Transverse colon (tissue), 3 donors: ENCODE measurements around the gene WTIP.

Experiments
- CTCF ChIP-seq, 5 experiments: fragments of 200-600 bp in 3 of 5; fragments of 450-650 bp in 2 of 5; sonication (generic) in 3 of 5; IDR thresholded peaks; 1 replicate in 2 of 5; 2 replicates in 3 of 5; pipeline ENCODE4 v1.5.1; 2016 to 2017; ENCODE audit warnings: antibody characterized with exemption in 5 of 5, inconsistent platforms in 3 of 5, mild to moderate bottlenecking in 2 of 5, moderate library complexity in 1 of 5
- EP300 ChIP-seq: sonication (generic); formaldehyde crosslinking; IDR thresholded peaks from one replicate; pipeline ENCODE4 v1.6.1; 2017; ENCODE audit warnings: antibody characterized with exemption, low read depth

- no peak for TF ChIP-seq CTCF (IDR thresholded peaks at IDR 0.05)
- TF ChIP-seq EP300 = no peak
These were observed 7.1 kb upstream of the WTIP start for GRCh38 chr19:34474233-34474989.
